Inflammatory macrophage (primary cell): Measurements from ENCODE around the gene TEX264.
"Not testable (repeated sequence)": the region's sequence is repeated elsewhere in the genome, so short reads cannot be mapped to it uniquely, and the experiment has no call there.

ENCODE experiments used
- DNase-seq, 2 donors: peaks; one replicate each; pipeline ENCODE4 v3.0.0-alpha.2; 2020 to 2022

The TEX264 gene

DNA sequence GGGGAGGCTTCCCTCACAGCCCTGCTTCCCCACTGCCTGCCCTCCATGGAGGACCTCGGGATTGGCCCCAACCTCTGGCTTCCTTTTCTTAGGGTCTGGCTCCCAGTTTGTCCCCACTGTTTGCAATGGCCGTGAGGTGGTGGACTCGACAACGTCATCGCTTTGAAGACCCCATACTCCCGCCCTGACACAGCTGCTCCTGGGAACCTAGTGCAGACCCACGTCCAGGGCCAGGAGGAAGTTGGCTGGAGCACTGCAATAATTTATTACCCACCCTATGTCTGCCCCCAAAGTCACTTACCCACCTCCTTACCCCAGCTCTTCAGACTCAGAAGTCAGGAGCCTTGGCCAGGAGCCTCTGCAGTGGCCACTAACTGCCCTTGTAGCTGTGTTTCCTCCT, 46.9 kb downstream of the TEX264 start:
- DNase-seq: no peak

- DNase-seq: peak; percentile 83 to 92
Measured at GRCh38 chr3:51718547-51719409, 47.7 kb downstream of the TEX264 start.

- DNase-seq: no peak
Measured at GRCh38 chr3:51719410-51720025, 48.5 kb downstream of the TEX264 start.

GRCh38 chr3:51720292-51721061, 49.4 kb downstream of the TEX264 start:
- DNase-seq: no peak

DNA sequence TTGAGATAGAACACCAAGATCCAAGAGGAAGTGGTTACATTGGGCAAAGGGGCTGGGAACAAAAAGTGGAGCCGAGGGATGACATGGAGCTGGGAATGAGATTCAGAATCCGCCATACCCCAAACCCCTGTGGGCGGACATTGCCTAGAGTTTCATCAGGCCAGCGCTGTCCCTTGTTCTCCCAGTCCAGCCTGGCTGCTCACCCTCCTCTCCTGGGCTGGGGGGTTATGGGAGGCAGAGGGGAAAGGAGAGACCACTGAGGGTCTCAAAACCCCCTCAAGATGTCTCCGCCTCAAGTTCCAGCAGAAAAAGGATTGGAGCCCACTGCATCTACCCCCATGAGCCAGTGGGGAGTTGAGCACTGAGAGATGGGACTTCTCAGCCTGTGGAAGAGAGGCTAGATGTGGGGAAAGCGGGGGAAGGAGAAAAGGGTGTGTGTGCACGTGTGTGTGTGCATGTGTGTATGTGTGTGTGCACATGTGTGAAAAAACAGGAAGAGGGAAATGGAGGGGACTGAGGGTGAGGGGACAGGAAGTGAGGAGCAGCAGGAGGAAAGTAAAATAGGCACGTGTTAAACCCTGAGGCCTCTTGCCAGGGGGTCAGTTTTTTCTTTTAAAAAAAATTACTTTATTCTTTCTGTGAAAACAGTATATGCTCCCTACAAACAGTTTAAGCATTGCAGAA, 50.2 kb downstream of the TEX264 start:
- DNase-seq: no peak

DNA sequence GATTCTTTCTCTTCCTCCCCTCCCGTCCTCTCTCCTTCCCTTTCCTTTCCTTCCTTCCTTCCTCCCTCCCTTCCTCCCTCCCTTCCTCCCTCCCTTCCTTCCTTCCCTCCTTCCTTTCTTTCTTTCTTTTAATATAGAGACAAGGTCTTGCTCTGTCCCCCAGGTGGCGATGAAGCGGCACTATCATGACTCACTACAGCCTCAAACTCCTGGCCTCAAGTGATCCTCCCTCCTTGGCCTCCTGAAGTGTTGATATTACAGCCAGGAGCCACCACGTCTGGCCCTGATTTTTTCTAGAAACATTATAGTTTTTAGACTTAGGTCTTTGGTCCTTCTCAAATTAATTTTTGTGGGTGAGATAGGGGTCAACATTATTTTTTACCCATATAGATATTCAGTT, 51.3 kb downstream of the TEX264 start:
- DNase-seq: no peak

- no peak for DNase-seq
Measured at GRCh38 chr3:51727500-51727899, 56.4 kb downstream of the TEX264 start.

- no peak for DNase-seq
Measured at GRCh38 chr3:51729042-51729633, 58.1 kb downstream of the TEX264 start.

DNA sequence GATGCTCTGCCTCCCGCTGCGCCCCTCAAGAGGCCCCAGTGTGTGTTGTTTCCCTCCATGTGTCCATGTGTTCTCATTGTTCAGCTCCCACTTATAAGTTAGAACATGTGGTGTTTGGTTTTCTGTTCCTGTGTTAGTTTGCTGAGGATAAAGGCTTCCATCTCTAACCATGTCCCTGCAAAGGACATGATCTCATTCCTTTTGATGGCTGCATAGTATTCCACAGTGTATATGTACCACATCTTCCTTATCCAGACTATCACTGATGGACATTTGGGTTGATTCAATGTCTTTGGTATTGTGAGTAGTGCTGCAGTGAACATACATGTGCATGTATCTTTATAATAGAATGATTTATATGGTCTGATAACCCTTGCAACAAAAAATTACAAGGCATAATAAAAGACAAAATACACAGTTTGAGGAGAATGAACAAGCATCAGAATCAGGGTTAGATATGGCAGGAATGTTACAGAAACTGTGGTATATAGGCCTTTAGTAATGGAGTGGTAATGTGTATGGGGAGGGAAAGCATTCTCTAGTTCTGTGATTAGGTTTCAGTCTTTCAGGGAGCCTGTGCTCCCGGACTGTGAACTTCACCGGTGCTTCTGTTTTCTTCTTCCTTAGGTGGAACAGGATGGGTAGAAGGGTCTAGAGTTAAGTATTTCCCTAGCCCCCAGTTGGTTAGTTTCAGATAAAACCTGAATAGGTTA, 63.0 kb downstream of the TEX264 start:
- DNase-seq: no peak

DNA sequence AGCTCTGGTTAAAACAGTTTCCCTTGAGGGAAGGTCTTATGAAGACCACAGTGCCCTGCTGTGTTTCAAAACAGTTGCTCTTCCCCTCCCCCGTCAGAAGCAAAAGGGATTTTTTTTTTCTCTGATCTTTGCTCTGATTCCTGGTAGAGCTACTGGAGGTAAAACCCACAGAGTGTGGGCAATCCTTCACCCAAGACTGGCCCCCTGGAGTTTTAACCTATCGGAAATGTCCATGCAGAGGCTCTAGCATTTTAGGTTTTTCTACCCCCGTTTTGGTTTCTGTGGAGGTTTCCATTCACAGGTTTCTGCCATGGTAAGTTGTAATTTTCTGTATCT, 63.5 kb downstream of the TEX264 start:
- DNase-seq: no peak

DNA sequence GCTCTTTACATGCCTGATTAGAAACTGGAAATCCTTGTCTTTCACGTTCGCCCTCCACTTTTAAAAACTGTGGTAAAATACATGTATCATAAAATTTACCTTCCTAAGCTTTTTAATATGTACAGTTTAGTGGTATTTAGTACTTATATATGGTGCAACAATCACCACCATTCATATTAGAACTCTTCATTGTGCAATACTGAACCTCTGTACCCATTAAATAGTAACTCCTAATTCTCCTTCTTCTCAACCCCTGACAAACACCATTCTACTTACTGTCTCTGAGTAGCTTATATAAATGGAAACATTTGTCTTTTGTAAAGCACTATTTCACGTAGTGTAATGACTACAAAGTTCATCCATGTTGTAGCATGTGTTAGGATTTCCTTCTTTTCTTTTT, 64.0 kb downstream of the TEX264 start:
- DNase-seq: no peak

DNA sequence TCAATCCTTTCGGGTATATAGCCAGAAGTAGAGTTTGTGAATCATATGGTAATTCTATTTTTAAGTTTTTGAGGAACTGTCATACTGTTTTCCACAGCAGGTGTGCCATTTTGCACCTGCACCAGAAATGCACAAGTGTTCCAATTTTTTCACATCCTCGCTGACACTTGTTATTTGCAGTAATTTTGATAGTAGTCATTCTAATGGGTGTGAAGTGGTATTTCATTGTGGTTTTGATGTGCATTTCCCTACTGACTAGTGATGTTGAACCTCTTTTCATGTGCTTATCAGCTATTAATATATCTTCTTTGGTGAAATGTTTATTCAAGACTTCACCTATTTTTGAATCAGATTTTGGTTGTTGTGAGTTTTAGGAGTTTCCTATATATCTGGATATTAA, 64.9 kb downstream of the TEX264 start:
- no peak for DNase-seq

- peak; percentile 39 to 53 for DNase-seq
Measured at GRCh38 chr3:51739110-51739509, 68.1 kb downstream of the TEX264 start.

GRCh38 chr3:51742320-51742719, 71.3 kb downstream of the TEX264 start:
- not testable (repeated sequence) for DNase-seq

GRCh38 chr3:51742978-51743377, 71.9 kb downstream of the TEX264 start:
- peak; percentile 81 to 82 for DNase-seq

DNA sequence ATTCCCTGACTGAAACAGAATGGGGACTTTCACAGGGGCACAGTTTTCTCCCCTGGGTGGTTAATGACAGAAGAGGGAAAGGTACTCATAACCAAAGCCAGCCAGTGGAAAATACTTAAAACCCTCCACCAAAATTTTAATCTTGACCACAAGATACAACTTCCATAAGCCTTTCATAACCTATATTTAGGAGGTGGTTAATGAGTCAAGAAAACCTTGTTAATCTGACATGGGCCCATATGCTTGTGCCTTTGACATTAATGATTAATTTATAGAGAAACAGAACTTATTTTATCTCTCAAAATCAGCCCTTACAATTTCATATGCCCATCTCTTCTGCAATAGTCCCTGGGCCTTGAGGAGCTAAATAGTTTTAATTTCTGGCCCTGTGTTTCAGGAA, 76.8 kb downstream of the TEX264 start:
- DNase-seq: no peak

- no peak for DNase-seq
Measured at GRCh38 chr3:51748327-51748726, 77.3 kb downstream of the TEX264 start.

- no peak for DNase-seq
Measured at GRCh38 chr3:51750878-51751277, 79.8 kb downstream of the TEX264 start.

DNA sequence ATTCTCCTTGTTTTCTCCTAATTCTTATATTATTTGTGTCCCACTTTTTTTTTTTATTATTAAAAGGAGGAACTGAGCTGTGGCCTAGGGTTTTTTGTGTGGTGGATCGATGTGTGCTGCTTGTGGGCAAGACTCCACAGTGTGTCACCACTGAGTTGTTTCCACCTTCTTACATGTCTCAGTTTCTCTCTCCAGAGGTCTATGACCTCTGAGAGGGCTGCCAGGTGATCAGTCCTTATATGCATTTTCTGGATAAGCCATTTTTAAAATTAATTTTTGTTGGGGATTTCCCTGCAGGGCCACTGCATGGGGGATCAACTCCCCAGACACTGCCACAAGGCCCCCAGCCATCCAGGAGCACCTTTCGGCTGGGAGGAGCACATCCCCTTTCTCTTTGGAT, 80.2 kb downstream of the TEX264 start:
- no peak for DNase-seq
